Endothelial cell of umbilical vein (primary cell): ENCODE results near the gene C7. TPM values are rescaled to one million over a fixed set of nuclear protein-coding genes. Genes with fewer than 3 reads are reported as not detected.

Experiments used
- BruUV-seq: library from RNA; stranded (reverse); fragments of 400-500 nt; replicated peaks from 2 replicates; lab custom pipeline; 2021; lab: Mats Ljungman, UMichigan
- CTCF ChIA-PET: fragments of 300-600, 350-600 bp; sonication (Branson Sonifier 250); formaldehyde crosslinking; loops from one replicate; lab custom pipeline; 2021; ENCODE audit warnings: antibody characterized with exemption, inconsistent platforms; lab: Charles Lee
- POLR2A ChIA-PET: fragments of 300-600, 350-600 bp; sonication (Branson Sonifier 250); formaldehyde crosslinking; loops from one replicate; lab custom pipeline; 2021; ENCODE audit warnings: antibody characterized with exemption, inconsistent platforms; lab: Charles Lee
- DNase-seq: peaks from one replicate; pipeline ENCODE4 v3.0.0-alpha.2; 2011; ENCODE audit warnings: low read depth, low spot score
- FAIRE-seq: peaks from 2 replicates; lab custom pipeline; 2011; peaks lifted over from hg19 to GRCh38; lab: Jason Lieb, UNC
- H2AFZ ChIP-seq: 2 replicates; pipeline ENCODE4 v1.6.0; 2012; ENCODE audit warnings: low read depth, low read length, control low read depth, inconsistent platforms
- H3K27ac ChIP-seq: 2 replicates; pipeline ENCODE4 v1.5.1; 2011; ENCODE audit warnings: low read depth, mild to moderate bottlenecking, control low read depth, low read length, moderate library complexity; ENCODE audit not compliant: insufficient read depth
- H3K27me3 ChIP-seq, 2 experiments: 2 replicates each; pipeline versions ENCODE4 v1.6.0 to v1.6.1; 2011; ENCODE audit warnings: low read length in 2 of 2, mixed read lengths in 1 of 2; ENCODE audit not compliant: control insufficient read depth in 2 of 2, insufficient read depth in 2 of 2
- H3K36me3 ChIP-seq, 2 experiments: 2 replicates in 1 of 2; 3 replicates in 1 of 2; pipeline ENCODE4 v1.5.1; 2011; ENCODE audit warnings: low read length in 2 of 2, mild to moderate bottlenecking in 1 of 2, moderate library complexity in 1 of 2; ENCODE audit not compliant: control insufficient read depth in 2 of 2, insufficient read depth in 2 of 2; ENCODE audit errors: extremely low read depth in 1 of 2
- H3K4me1 ChIP-seq: 3 replicates; pipeline ENCODE4 v1.5.1; 2011; ENCODE audit warnings: mild to moderate bottlenecking, low read length; ENCODE audit not compliant: control insufficient read depth, insufficient read depth; ENCODE audit errors: extremely low read depth
- H3K4me2 ChIP-seq: 2 replicates; pipeline ENCODE4 v1.6.1; 2011; ENCODE audit warnings: low read length, control low read depth, mixed read lengths; ENCODE audit not compliant: insufficient read depth
- H3K4me3 ChIP-seq, 3 experiments: fragments of 200-600 bp in 1 of 3; sonication (generic), shearing (Covaris generic) in 1 of 3; replicated peaks in 1 of 3; 2 replicates each; pipeline ENCODE4 v1.5.1; 2011 to 2016; ENCODE audit warnings: control low read depth in 3 of 3, low read length in 3 of 3, mild to moderate bottlenecking in 2 of 3, inconsistent platforms in 1 of 3, low read depth in 1 of 3, moderate library complexity in 1 of 3; ENCODE audit not compliant: insufficient read depth in 1 of 3
- H3K79me2 ChIP-seq: 2 replicates; pipeline ENCODE4 v1.6.0; 2012; ENCODE audit warnings: low read length, inconsistent platforms; ENCODE audit not compliant: control insufficient read depth, insufficient read depth
- H3K9ac ChIP-seq: replicated peaks from 2 replicates; pipeline ENCODE3; 2011; ENCODE audit warnings: low read length, control low read depth; ENCODE audit not compliant: insufficient read depth; ENCODE audit errors: extremely low read depth
- H3K9me1 ChIP-seq: replicated peaks from 3 replicates; pipeline ENCODE4 v1.6.0; 2011; ENCODE audit warnings: mild to moderate bottlenecking, low read length; ENCODE audit not compliant: control insufficient read depth, insufficient read depth; ENCODE audit errors: extremely low read depth
- H3K9me3 ChIP-seq: replicated peaks from 2 replicates; pipeline ENCODE4 v1.5.1; 2012; ENCODE audit warnings: low read length, inconsistent platforms; ENCODE audit not compliant: control insufficient read depth, insufficient read depth
- H4K20me1 ChIP-seq: replicated peaks from 2 replicates; pipeline ENCODE3; 2011; ENCODE audit warnings: mild to moderate bottlenecking, low read length; ENCODE audit not compliant: control insufficient read depth, insufficient read depth; ENCODE audit errors: extremely low read depth
- CTCF ChIP-seq, 2 donors: IDR thresholded peaks; 1 replicate in 1 of 2; 2 replicates in 1 of 2; pipeline ENCODE4 v1.5.1; 2011; ENCODE audit warnings: low read length in 2 of 2, mild to moderate bottlenecking in 2 of 2, moderate library complexity in 2 of 2, control low read depth in 1 of 2, inconsistent platforms in 1 of 2, low read depth in 1 of 2; ENCODE audit not compliant: insufficient read depth in 1 of 2; ENCODE audit errors: extremely low read depth in 1 of 2
- EZH2 ChIP-seq: IDR thresholded peaks from 2 replicates; pipeline ENCODE4 v1.6.1; 2012; ENCODE audit warnings: borderline replicate concordance, low read depth, mild to moderate bottlenecking, moderate library complexity, low read length, inconsistent platforms; ENCODE audit not compliant: severe bottlenecking
- FOS ChIP-seq: IDR thresholded peaks from 2 replicates; pipeline ENCODE4 v1.6.1; 2011; ENCODE audit warnings: mild to moderate bottlenecking, low read length, moderate library complexity, borderline replicate concordance; ENCODE audit not compliant: insufficient read depth
- GATA2 ChIP-seq: IDR thresholded peaks from 2 replicates; pipeline ENCODE4 v1.7.0; 2011; ENCODE audit warnings: low read depth, mild to moderate bottlenecking, moderate library complexity, mixed read lengths, low read length; ENCODE audit not compliant: insufficient read length, insufficient read depth
- JUN ChIP-seq: IDR thresholded peaks from 2 replicates; pipeline ENCODE4 v1.6.1; 2011; ENCODE audit warnings: borderline replicate concordance, low read depth; ENCODE audit not compliant: insufficient read length, insufficient read depth
- MAX ChIP-seq: IDR thresholded peaks from 2 replicates; pipeline ENCODE4 v1.6.1; 2011; ENCODE audit not compliant: insufficient read depth, insufficient read length
- MYC ChIP-seq: IDR thresholded peaks from one replicate; pipeline ENCODE4 v1.6.1; 2011; ENCODE audit warnings: mild to moderate bottlenecking, low read depth, low read length
- POLR2A ChIP-seq: IDR thresholded peaks from 2 replicates; pipeline ENCODE4 v1.6.1; 2012; ENCODE audit warnings: low read depth, mild to moderate bottlenecking, control low read depth, low read length
- POLR2AphosphoS5 ChIP-seq: IDR thresholded peaks from 2 replicates; pipeline ENCODE4 v1.6.1; 2012; ENCODE audit warnings: low read depth, mild to moderate bottlenecking, control low read depth, low read length, moderate library complexity; ENCODE audit not compliant: insufficient read depth
- dilution Hi-C: fragments of 300-500 bp; cut with MboI; formaldehyde crosslinking; loops from one replicate; pipeline ENCODE4 v1.15.0; 2019; ENCODE audit warnings: low sequenced_read_pairs; ENCODE audit not compliant: extremely low pct_ligation_motif_present
- intact Hi-C: fragments of 100-400 bp; cut with micrococcal nuclease; formaldehyde crosslinking; loops from one replicate; pipeline ENCODE4 v1.10.0; 2022
- polyA plus RNA-seq, 4 experiments: library from polyadenylated mRNA; depleted of rRNA in 3 of 4; stranded (reverse) in 3 of 4; unstranded in 1 of 4; fragments of >200 nt; gene quantifications; 2 replicates each; pipeline versions ENCODE4 v1.2.1 to v1.2.3, GENCODE V29; 2011 to 2012; ENCODE audit warnings: missing spikeins in 1 of 4
- total RNA-seq: library from RNA; stranded (reverse); gene quantifications from 2 replicates; pipeline ENCODE4 v1.2.3, GENCODE V29; 2021

C7 gene
- total and polyA plus RNA-seq, 2 donors (not counting 3 experiments of a cell fraction or from before 2014, with no cell fraction given), result 0.08 to 0.29 TPM

GRCh38 chr5:40984884-40985283, 75.6 kb downstream of the C7 start:
- Histone ChIP-seq H3K36me3 (no peaks in the 10 kb centered on the region), H3K9me3 (no peaks in the 10 kb centered on the region), H4K20me1 (no peaks in the 10 kb centered on the region), H3K9ac (no peak overlapping the region), H3K9me1 (no peaks in the 10 kb centered on the region), H3K4me1 (no peaks in the 10 kb centered on the region), H2AFZ (no peak overlapping the region), H3K4me3 (no peak overlapping the region), H3K27ac (no peak overlapping the region), H3K79me2 (no peaks in the 10 kb centered on the region), H3K27me3 (no peaks in the 10 kb centered on the region), H3K4me2 (no peak overlapping the region)
- FAIRE-seq (no peak), DNase-seq (no peak)
- ChIA-PET POLR2A (no interaction called here), CTCF (no interaction called here)
- TF ChIP-seq EZH2 (no peak), JUN (no peak), CTCF (IDR thresholded peaks at IDR 0.05; ENCODE audit: extremely low read depth in 1 of 2, insufficient read depth in 1 of 2, low read depth in 1 of 2, low read length in 2 of 2) (no peak), FOS (no peak), POLR2AphosphoS5 (no peak), MAX (no peak), POLR2A (no peak), GATA2 (no peak), MYC (no peak)
- intact Hi-C loops (no loop called here), dilution Hi-C loops (no loop called here)
- no TSS peak for BruUV-seq
